GM18508 (cell line): Measurements from ENCODE around the gene MTCH1.

Experiments used
- ATAC-seq: cut with Tn5 transposase; IDR thresholded peaks from one replicate; pipeline ENCODE4 v1.9.1; 2021; ENCODE audit warnings: moderate number of reproducible peaks; ENCODE audit not compliant: insufficient read depth, unreplicated experiment

The MTCH1 gene

GRCh38 chr6:37018198-37019064, 32.4 kb upstream of the MTCH1 start:
- ATAC-seq: no peak

GRCh38 chr6:37017606-37018197, 31.7 kb upstream of the MTCH1 start:
- no peak for ATAC-seq

- no peak for ATAC-seq
Measured at GRCh38 chr6:37016995-37017394, 31.0 kb upstream of the MTCH1 start.

- no peak for ATAC-seq
Measured at GRCh38 chr6:37015532-37015931, 29.5 kb upstream of the MTCH1 start.

- ATAC-seq: no peak
Measured at GRCh38 chr6:37014667-37015066, 28.7 kb upstream of the MTCH1 start.

- ATAC-seq: no peak
Measured at GRCh38 chr6:37013516-37014491, 27.8 kb upstream of the MTCH1 start.

GRCh38 chr6:37011656-37012378, 25.8 kb upstream of the MTCH1 start:
- no peak for ATAC-seq

- no peak for ATAC-seq
Measured at GRCh38 chr6:37010402-37010892, 24.5 kb upstream of the MTCH1 start.

- no peak for ATAC-seq
Measured at GRCh38 chr6:37008484-37009465, 22.8 kb upstream of the MTCH1 start.

GRCh38 chr6:37007340-37008043, 21.5 kb upstream of the MTCH1 start:
- no peak for ATAC-seq

GRCh38 chr6:37006793-37007339, 20.9 kb upstream of the MTCH1 start:
- ATAC-seq: no peak

- ATAC-seq: no peak
Measured at GRCh38 chr6:37005827-37006567, 20.0 kb upstream of the MTCH1 start.

GRCh38 chr6:37005061-37005810, 19.2 kb upstream of the MTCH1 start, which contains the start of gene FGD2:
Gene FGD2, plus strand, starts transcription at chr6:37005655. Its CDS starts 163 bp downstream, at chr6:37005818.
- ATAC-seq: no peak

GRCh38 chr6:37004044-37004980, 18.3 kb upstream of the MTCH1 start:
- no peak for ATAC-seq

GRCh38 chr6:36999751-37000125, 13.7 kb upstream of the MTCH1 start:
- ATAC-seq: no peak
